ENCODE results near the gene RGS3.

DNA sequence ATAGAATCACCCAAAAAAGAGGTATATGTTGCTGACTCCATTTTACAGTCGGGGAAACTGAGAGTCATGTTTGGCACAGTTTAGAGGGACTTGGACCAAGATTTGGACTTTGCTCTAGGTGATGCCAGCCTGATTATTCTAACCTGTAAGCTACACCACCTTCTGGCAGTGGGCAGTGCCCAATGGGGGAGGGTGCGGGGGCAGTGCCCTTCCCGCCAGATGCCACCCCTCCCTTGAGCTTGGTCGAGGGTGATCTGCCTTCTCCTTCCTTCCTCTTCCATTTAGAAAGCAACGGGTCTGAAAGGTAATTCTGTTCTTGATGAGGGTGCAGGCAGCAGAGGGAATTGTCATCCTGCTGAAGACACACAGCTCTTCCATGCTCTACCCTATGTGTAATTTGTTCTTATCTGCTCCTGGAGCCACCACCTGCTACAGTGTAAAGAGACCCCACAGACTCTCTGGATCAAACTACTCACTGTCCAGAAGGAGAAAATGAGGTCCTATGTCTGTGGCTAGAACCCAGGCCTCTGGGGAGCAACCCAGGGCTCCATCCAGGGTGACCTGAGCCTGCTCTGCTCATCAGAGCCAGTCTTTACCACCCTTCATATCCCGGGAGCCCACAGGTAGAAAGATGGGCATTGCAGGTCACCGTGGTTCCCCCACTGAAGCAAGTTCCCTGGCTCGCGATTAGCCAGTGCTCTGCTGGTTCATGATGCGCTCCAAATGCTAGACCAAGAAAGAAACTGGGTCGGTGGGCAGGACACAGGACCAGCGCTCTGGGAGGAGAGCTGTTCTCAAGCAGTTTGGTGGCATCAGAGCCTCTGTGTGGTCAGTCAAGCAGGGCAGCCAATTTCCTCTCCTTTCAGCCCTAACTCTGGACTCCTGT is 156.2 kb downstream of the RGS3 start:
- TF ChIP-seq, protein P1, sequence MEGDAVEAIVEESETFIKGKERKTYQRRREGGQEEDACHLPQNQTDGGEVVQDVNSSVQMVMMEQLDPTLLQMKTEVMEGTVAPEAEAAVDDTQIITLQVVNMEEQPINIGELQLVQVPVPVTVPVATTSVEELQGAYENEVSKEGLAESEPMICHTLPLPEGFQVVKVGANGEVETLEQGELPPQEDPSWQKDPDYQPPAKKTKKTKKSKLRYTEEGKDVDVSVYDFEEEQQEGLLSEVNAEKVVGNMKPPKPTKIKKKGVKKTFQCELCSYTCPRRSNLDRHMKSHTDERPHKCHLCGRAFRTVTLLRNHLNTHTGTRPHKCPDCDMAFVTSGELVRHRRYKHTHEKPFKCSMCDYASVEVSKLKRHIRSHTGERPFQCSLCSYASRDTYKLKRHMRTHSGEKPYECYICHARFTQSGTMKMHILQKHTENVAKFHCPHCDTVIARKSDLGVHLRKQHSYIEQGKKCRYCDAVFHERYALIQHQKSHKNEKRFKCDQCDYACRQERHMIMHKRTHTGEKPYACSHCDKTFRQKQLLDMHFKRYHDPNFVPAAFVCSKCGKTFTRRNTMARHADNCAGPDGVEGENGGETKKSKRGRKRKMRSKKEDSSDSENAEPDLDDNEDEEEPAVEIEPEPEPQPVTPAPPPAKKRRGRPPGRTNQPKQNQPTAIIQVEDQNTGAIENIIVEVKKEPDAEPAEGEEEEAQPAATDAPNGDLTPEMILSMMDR (IDR thresholded peaks at IDR 0.05 in 4 of 5, conservative IDR thresholded peaks at IDR 0.05 in 1 of 5) = no peak
- no peak for TF ChIP-seq POLR2A (IDR thresholded peaks at IDR 0.05)

All from gastrocnemius medialis (tissue), 4 donors.